K562 (cell line): ENCODE results near the gene MPDU1. TPM values are rescaled to one million over a fixed set of nuclear protein-coding genes. Genes with fewer than 3 reads are reported as not detected.

ENCODE experiments used
- FOXM1 ChIP-seq, 2 experiments: fragments of 450-650 bp in 1 of 2; sonication (generic) in 1 of 2; formaldehyde crosslinking in 1 of 2; IDR thresholded peaks; 2 replicates each; pipeline versions ENCODE4 v1.6.1 to v1.9.0; 2017 to 2022; ENCODE audit warnings: low read depth in 2 of 2, mild to moderate bottlenecking in 2 of 2, missing genetic modification reagents in 1 of 2, moderate library complexity in 1 of 2
- GATAD2A ChIP-seq: fragments of 450-650 bp; IDR thresholded peaks from 2 replicates; pipeline ENCODE4 v1.6.1; 2017
- GTF2A2 ChIP-seq: IDR thresholded peaks from 2 replicates; pipeline ENCODE4 v1.6.1; 2016; ENCODE audit warnings: mild to moderate bottlenecking, missing genetic modification characterization, missing compliant biosample characterization
- HIVEP1 ChIP-seq: fragments of 250-450 bp; sonication (Bioruptor Pico); IDR thresholded peaks from 2 replicates; pipeline ENCODE4 v1.4.0; 2020; ENCODE audit warnings: mild to moderate bottlenecking
- KAT2B ChIP-seq: IDR thresholded peaks from one replicate; pipeline ENCODE4 v1.6.1; 2012; ENCODE audit warnings: low read depth, mild to moderate bottlenecking, control low read depth, inconsistent platforms, low read length, moderate library complexity
- MEF2A ChIP-seq: IDR thresholded peaks from 2 replicates; pipeline ENCODE4 v1.6.1; 2011; ENCODE audit warnings: low read depth, mild to moderate bottlenecking, low read length, moderate library complexity; ENCODE audit not compliant: control insufficient read depth
- MLLT1 ChIP-seq, 2 experiments: fragments of 450-650 bp; IDR thresholded peaks; 2 replicates each; pipeline ENCODE4 v1.6.1; 2016
- MLX ChIP-seq, 2 experiments: fragments of 450-650 bp in 1 of 2; sonication (generic) in 1 of 2; formaldehyde crosslinking; conservative IDR thresholded peaks; 2 replicates each; pipeline versions ENCODE4 v1.4.0 to v1.8.1; 2020 to 2022; ENCODE audit warnings: mild to moderate bottlenecking in 1 of 2, missing genetic modification reagents in 1 of 2
- MYC ChIP-seq, 2 experiments: fragments of 250-450 bp in 1 of 2; sonication (Bioruptor Pico) in 1 of 2; IDR thresholded peaks; 2 replicates each; pipeline versions ENCODE4 v1.5.1 to v1.6.1; 2012 to 2021; ENCODE audit warnings: low read depth in 2 of 2, borderline replicate concordance in 1 of 2, improper control_type of control experiment in 1 of 2, low read length in 1 of 2, mild to moderate bottlenecking in 1 of 2, moderate library complexity in 1 of 2
- NCOR1 ChIP-seq: fragments of 450-650 bp; IDR thresholded peaks from 2 replicates; pipeline ENCODE4 v1.6.1; 2016; ENCODE audit warnings: mild to moderate bottlenecking, moderate library complexity
- NR1H2 ChIP-seq: sonication (generic); formaldehyde crosslinking; IDR thresholded peaks from 2 replicates; pipeline ENCODE4 v1.4.0; 2020; ENCODE audit warnings: mild to moderate bottlenecking, missing genetic modification reagents
- RFX1 ChIP-seq: fragments of 450-650 bp; IDR thresholded peaks from 2 replicates; pipeline ENCODE4 v1.6.1; 2016; ENCODE audit warnings: mild to moderate bottlenecking, moderate library complexity
- SFPQ ChIP-seq: fragments of 200-400 bp; formaldehyde crosslinking; IDR thresholded peaks from 2 replicates; pipeline ENCODE4 v1.6.1; 2017; ENCODE audit warnings: mild to moderate bottlenecking, low read depth, low read length, moderate library complexity
- ZC3H4 ChIP-seq: sonication (generic); formaldehyde crosslinking; IDR thresholded peaks from 2 replicates; pipeline ENCODE4 v1.9.0; 2021; ENCODE audit warnings: missing genetic modification reagents, borderline replicate concordance
- ZFPM2 ChIP-seq: fragments of 250-450 bp; sonication (Bioruptor Pico); IDR thresholded peaks from 2 replicates; pipeline ENCODE4 v1.5.1; 2022; ENCODE audit warnings: mild to moderate bottlenecking
- ZNF224 ChIP-seq: sonication (generic); formaldehyde crosslinking; IDR thresholded peaks from 2 replicates; pipeline ENCODE4 v1.8.0; 2022; ENCODE audit warnings: mild to moderate bottlenecking, missing genetic modification reagents
- ZNF24 ChIP-seq: fragments of 450-650 bp; IDR thresholded peaks from 2 replicates; pipeline ENCODE4 v1.6.1; 2016
- ZNF253 ChIP-seq: fragments of 250-450 bp; sonication (Bioruptor Pico); conservative IDR thresholded peaks from 2 replicates; pipeline ENCODE4 v1.6.1; 2021; ENCODE audit warnings: mild to moderate bottlenecking
- ZNF277 ChIP-seq: fragments of 250-450 bp; sonication (Bioruptor Pico); IDR thresholded peaks from 2 replicates; pipeline ENCODE4 v1.8.0; 2022; ENCODE audit warnings: inconsistent platforms, mild to moderate bottlenecking, moderate library complexity, borderline replicate concordance
- ZNF408 ChIP-seq: fragments of 250-450 bp; sonication (Bioruptor Pico); IDR thresholded peaks from 2 replicates; pipeline ENCODE4 v1.4.0; 2020; ENCODE audit warnings: low read depth, mild to moderate bottlenecking, moderate library complexity
- ZNF551 ChIP-seq: fragments of 250-450 bp; sonication (Bioruptor Pico); IDR thresholded peaks from 2 replicates; pipeline ENCODE4 v1.5.0; 2021; ENCODE audit warnings: mild to moderate bottlenecking, moderate library complexity
- ZNF75A ChIP-seq: fragments of 450-650 bp; formaldehyde crosslinking; IDR thresholded peaks from 2 replicates; pipeline ENCODE4 v1.4.0; 2020; ENCODE audit warnings: mild to moderate bottlenecking
- ZNF778 ChIP-seq: fragments of 450-650 bp; formaldehyde crosslinking; IDR thresholded peaks from 2 replicates; pipeline ENCODE4 v1.4.0; 2020; ENCODE audit warnings: mild to moderate bottlenecking, moderate library complexity
- polyA plus RNA-seq, 8 experiments: library from polyadenylated mRNA; depleted of rRNA in 4 of 8; stranded (reverse) in 5 of 8; unstranded in 3 of 8; fragments of >200 nt; fragmentation: Nextera tagmentation in 2 of 8; fragmentation: Illumina TruSeq in 1 of 8; extraction: Ambion mirVana in 2 of 8; extraction: Trizol in 1 of 8; gene quantifications; 2 replicates each; pipeline versions ENCODE4 v1.2.1 to v1.2.3, GENCODE V29; 2011 to 2014; ENCODE audit warnings: inconsistent platforms in 1 of 8, missing spikeins in 1 of 8
- total RNA-seq, 7 experiments: library from RNA; depleted of rRNA in 6 of 7; stranded (reverse); fragments of >200 nt in 6 of 7; fragmentation: Illumina TruSeq in 2 of 7; extraction: Trizol in 2 of 7; gene quantifications; 2 replicates each; pipeline versions ENCODE4 v1.2.1 to v1.2.3, GENCODE V29; 2011 to 2021; ENCODE audit warnings: low replicate concordance in 1 of 7

Gene MPDU1
- total and polyA plus RNA-seq, 9 of the 15 experiments (the other 6 are each of a cell fraction or from before 2014, with no cell fraction given): 4.9 to 179 (median 77.1) TPM

GRCh38 chr17:7583253-7584109 is at the start of gene MPDU1 (continued):
- no peak for TF ChIP-seq SFPQ
- TF ChIP-seq NCOR1: no peak
- TF ChIP-seq NR1H2: 0 out of 2 replicates have a peak, but pooled peaks have one; percentile 26
- TF ChIP-seq FOXM1 (IDR thresholded peaks at IDR 0.05; ENCODE audit: low read depth): no peak
- TF ChIP-seq FOXM1 (CRISPR knock-in tag; IDR thresholded peaks at IDR 0.05; ENCODE audit: low read depth): 0 out of 2 replicates have a peak, but pooled peaks have one; percentile 67
- TF ChIP-seq KAT2B: no peak
- TF ChIP-seq ZNF778 (CRISPR knock-in tag): no peak
- peak; percentile 95 for TF ChIP-seq MYC (IDR thresholded peaks at IDR 0.05; ENCODE audit: low read depth, low read length)
- TF ChIP-seq MYC (CRISPR knock-in tag; IDR thresholded peaks at IDR 0.05; ENCODE audit: borderline replicate concordance, low read depth): no peak
- no peak for TF ChIP-seq MLX (CRISPR knock-in tag; conservative IDR thresholded peaks at IDR 0.05)
- TF ChIP-seq GATAD2A: no peak
- TF ChIP-seq GTF2A2 (tag): no peak
- TF ChIP-seq ZNF253 (CRISPR knock-in tag): no peak
- no peak for TF ChIP-seq MLLT1 (IDR thresholded peaks at IDR 0.05)
- TF ChIP-seq ZNF408: no peak
- TF ChIP-seq MEF2A: no peak
- TF ChIP-seq ZNF75A (CRISPR knock-in tag): no peak
- no peak for TF ChIP-seq ZNF551 (CRISPR knock-in tag)
- TF ChIP-seq ZNF224: no peak
- TF ChIP-seq ZNF24: no peak
- no peak for TF ChIP-seq ZFPM2
- no peak for TF ChIP-seq HIVEP1
- no peak for TF ChIP-seq ZC3H4 (CRISPR knock-in tag)
- TF ChIP-seq ZNF277 (CRISPR knock-in tag): no peak
- no peak for TF ChIP-seq RFX1
